CD4-positive, alpha-beta T cell treated with Interleukin-21 for 1 hour (primary cell): ENCODE data around the gene PYCR2.
"Not testable (repeated sequence)": the region's sequence is repeated elsewhere in the genome, so short reads cannot be mapped to it uniquely, and the experiment has no call there.

Experiments
- DNase-seq: peaks from one replicate; pipeline ENCODE4 v3.0.0-alpha.2; 2020

Gene PYCR2

GRCh38 chr1:225941187-225941941 is 17.3 kb upstream of the PYCR2 start, which contains the start of gene LEFTY2:
LEFTY2 (minus strand) TSS chr1:225941220; CDS start chr1:225941140, 80 bp downstream.
- DNase-seq: no peak

GRCh38 chr1:225940385-225941151 is 16.5 kb upstream of the PYCR2 start:
- DNase-seq: no peak

DNA sequence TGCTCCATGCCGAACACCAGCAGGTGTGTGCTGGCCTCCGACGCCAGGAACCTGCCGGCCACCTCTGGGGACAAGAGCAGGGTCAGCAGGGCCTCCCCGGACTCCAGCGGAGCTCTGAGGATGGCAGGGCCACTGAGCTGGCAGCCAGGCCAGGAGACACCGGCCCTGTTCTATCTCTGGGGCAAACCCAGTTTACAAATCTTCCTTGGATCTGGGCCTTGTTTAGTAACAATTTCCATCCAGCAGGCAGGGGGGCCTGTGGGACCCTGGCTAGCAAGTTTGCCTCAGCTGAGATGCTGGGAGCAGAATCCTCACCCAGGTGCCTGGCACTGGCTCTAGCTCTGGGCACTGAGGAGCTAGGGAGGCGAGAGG is 15.9 kb upstream of the PYCR2 start:
- DNase-seq: not testable (repeated sequence)

DNA sequence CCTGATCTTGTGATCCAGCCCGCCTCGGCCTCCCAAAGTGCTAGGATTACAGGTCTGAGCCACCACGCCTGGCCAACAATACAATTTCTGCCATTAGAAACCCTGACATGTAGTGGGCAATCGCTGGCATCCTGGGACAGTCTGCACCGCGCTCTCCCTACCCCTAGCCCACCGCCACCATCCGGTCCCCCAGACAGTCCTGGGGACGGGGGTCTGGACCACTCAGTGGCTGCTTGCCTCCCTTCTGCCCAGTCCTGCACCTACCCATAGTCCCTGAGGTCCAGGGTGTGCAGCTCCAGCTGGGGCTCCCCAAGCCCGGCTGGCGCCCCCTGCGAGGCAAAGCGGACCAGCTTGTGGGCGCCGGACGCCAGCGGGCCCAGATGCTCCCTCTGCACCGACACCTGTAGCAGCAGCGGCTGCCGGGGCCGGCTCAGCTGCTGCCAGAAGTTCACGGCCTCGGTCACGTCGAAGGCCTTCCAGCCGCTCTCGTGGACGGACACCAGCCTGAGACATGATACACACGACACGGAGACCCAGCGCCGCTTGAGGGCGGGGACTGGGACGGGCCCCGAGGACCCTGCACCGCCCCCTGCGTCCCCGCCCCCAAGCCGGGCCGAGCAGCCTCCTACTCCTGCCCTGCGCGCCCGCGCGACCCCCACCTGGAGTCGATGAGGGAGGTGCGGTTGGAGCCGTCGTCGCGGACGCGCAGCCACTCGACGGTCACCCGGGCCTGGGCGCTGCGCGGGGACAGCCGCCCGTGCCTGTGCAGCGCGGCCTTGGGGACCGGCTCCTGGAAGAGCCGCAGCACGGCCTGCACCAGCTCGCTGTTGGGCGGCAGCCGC is 15.3 kb upstream of the PYCR2 start:
- DNase-seq: not testable (repeated sequence)

DNA sequence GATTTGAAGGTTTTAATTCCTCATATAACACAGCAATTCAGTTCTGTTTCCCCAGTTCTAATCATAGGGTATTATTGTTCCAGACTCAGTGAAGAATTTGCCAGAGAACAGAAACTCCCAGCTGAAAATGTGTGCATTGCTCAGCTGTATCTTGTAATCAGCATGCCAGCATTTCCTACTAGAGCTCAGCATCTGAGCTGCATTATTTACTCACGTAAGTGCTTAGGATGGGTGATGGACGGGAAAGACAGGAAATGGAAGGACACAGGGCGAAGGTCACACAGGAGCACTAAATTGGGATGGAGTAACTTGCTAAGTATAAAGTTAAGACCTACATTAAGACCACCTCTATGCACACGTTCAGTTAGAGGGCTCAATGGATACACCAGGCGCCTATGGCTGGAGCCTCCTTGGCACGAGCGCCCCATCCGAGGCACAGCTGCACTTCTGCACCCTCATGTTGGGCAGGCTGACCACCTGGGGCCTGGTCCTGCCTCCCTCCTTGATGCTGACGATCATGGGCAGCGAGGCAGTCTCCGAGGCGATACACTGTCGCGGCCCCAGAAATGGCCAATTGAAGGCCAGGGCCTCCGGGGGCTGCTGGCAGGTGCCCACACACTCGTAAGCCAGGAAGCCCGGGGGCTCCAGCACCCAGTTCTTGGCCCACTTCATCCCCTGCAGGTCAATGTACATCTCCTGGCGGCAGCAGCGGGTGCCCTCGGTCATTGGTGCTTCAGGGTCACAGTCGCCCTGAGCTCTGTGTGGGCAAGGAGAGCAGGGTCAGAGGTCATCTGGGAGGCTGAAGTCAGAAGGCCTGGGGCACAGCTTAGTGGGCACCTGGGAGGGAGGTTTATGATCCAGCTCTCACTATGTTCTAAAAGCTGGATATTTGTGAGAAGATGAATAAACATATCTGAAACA is 13.3 kb upstream of the PYCR2 start:
- DNase-seq: no peak

GRCh38 chr1:225936523-225936922 is 12.5 kb upstream of the PYCR2 start:
- DNase-seq: no peak

- DNase-seq: not testable (repeated sequence)
These were observed 12.0 kb upstream of the PYCR2 start for GRCh38 chr1:225936086-225936485.

GRCh38 chr1:225934711-225935110 is 10.7 kb upstream of the PYCR2 start:
- no peak for DNase-seq

GRCh38 chr1:225933072-225933471 is 9.0 kb upstream of the PYCR2 start:
- DNase-seq: no peak

GRCh38 chr1:225931270-225932136 is 7.5 kb upstream of the PYCR2 start:
- DNase-seq: no peak

DNA sequence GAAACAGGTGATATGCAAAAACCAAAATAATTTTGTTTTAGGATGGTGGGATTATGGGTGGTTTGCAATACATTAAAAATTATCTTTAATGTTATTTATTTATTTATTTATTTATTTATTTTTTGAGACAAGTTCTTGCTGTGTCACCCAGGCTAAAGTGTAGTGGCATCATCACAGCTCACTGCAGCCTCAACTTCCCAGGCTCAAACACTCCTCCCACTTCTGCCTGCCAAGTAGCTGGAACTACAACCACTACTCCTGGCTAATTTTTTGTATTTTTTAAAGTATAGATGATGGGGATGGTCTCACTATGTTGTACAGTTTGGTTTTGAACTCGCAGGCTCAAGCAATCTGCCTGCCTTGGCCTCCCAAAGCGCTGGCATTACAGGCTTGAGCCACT is 6.5 kb upstream of the PYCR2 start:
- no peak for DNase-seq

GRCh38 chr1:225929462-225929861 is 5.4 kb upstream of the PYCR2 start:
- DNase-seq: not testable (repeated sequence)

DNA sequence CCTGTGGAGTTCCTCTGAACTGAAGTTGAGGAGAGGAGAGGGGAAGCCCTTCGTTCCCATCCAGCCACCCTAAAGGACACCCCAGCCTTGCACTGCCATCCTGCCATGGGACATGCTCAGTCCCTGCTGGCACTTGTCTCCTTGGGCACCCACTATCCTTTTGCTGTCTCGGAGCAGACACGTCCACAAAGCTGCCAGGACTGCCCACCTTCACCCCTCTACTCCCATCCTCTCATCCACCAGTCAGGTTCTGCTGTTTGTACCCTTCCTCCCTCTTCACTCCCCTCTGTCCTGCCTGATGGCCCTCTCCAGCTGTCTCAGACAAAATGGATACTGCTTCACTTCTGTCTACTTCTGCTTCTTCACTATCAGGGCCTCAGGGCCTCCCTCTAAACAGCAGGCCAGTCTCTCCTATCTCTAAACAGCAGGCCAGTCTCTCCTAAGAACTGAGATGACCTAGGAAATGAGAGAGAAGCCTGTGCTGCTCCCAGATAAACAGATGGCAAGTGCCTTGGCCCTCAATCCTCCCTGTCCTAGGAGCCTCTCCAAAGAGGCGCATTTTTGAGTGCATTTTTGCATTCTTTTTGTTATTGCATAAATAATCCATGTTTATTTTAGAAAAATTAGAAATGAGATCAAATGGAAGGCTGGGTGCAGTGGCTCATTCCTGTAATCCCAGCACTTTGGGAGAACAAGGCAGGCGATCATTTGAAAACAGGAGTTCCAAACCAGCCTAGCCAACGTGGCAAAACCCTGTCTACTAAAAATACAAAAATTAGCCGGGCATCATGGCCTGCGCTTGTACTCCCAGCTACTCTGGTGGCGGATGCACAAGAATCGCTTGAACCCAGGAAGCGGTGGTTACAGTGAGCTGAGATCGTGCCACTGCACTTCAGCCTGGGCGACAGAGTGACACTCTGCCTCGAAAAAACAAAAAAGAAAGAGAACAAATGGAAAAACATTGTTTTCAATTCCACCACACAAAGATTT is 4.4 kb upstream of the PYCR2 start:
- peak; percentile 35 for DNase-seq

GRCh38 chr1:225926551-225927113 is 2.6 kb upstream of the PYCR2 start:
- no peak for DNase-seq

GRCh38 chr1:225923381-225923691 is 714 bp downstream of the PYCR2 start:
- no peak for DNase-seq

GRCh38 chr1:225921734-225922709 is 2.0 kb downstream of the PYCR2 start:
- DNase-seq: no peak

DNA sequence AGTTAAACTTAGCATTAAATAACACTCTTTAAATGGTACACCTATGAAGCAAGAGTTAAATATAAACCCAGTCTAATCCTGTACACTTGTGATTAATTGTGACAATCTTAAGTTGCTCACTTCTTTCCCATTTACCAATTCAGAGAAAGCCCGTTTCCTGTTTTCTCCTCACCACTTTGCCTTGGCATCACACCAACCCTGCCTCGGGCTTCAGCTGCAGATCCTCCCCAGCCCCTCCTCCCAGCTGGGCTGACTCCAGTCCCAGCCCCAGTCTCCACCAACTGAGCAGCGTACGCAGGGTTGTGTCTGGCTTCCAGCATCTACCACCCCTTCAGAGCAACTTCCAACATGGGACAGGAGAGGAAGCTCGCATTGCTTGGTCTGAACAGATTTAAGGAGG is 4.1 kb downstream of the PYCR2 start:
- DNase-seq: no peak

DNA sequence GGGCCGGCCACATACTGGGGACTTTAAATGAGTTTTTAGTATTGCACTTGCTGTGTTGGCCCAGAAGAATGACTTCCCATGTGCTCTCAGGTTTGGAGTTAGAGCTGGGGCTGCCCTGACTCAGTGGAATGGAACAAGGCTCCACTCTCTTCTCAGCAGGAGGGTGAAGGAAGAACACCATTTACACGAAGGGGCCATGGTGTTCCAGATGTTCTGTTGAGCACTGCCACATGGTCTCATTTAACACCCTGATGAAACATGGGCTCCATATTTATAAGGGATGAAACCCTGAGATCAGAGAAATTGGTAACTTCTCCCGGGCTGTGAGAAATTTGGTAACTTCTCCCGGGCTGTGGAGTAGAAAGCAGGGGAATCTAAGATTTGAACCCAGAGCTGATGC is 5.8 kb downstream of the PYCR2 start:
- no peak for DNase-seq

DNA sequence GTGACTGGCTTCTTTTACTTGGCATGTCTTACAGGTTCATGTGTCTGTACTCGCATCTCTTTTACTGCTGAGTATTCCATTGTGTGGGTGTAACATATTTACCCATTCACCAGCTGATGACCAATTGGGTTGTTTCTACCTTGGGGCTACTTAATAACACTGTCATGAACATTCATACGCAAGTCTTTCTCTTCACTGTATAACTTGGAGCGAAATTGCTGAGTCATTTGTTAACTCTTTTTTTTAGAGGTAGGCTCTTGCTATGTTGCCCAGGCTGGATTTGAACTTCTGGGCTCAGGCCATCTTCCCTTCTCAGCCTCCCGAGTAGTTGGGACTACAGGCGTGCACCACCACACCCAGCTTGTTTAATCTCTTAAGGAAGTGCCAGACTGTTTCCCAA is 6.5 kb downstream of the PYCR2 start:
- DNase-seq: no peak
